Esophagus squamous epithelium (tissue), 5 donors: Measurements from ENCODE around the gene FGF1. TPM values are rescaled to one million over a fixed set of nuclear protein-coding genes. Genes with fewer than 3 reads are reported as not detected.

Experiments
- DNase-seq: peaks from one replicate; lab custom pipeline; 2025; lab: John Stamatoyannopoulos, UW
- H3K27ac ChIP-seq, 4 donors: fragments of 200-600 bp; sonication (generic); one replicate each; pipeline ENCODE4 v1.5.1; 2016 to 2019; ENCODE audit warnings: mild to moderate bottlenecking in 1 of 4
- H3K27me3 ChIP-seq, 4 donors: fragments of 200-600 bp; sonication (generic); 1 replicate in 3 of 4; 2 replicates in 1 of 4; pipeline versions ENCODE4 v1.5.1 to v1.6.0; 2017 to 2021; ENCODE audit warnings: antibody characterized with exemption in 1 of 4
- H3K36me3 ChIP-seq, 3 donors: fragments of 200-600 bp; sonication (generic); one replicate each; pipeline ENCODE4 v1.5.1; 2016 to 2019
- H3K4me1 ChIP-seq, 3 donors: fragments of 200-600 bp; sonication (generic); one replicate each; pipeline ENCODE4 v1.5.1; 2017 to 2019
- H3K4me3 ChIP-seq, 4 donors: fragments of 200-600 bp; sonication (generic); 1 replicate in 3 of 4; 2 replicates in 1 of 4; pipeline ENCODE4 v1.5.1; 2016 to 2019; ENCODE audit warnings: mild to moderate bottlenecking in 2 of 4, moderate library complexity in 1 of 4
- H3K9me3 ChIP-seq, 3 donors: fragments of 200-600 bp; sonication (generic); one replicate each; pipeline ENCODE4 v1.5.1; 2016 to 2019
- POLR2A ChIP-seq, 4 donors: fragments of 450-650 bp; IDR thresholded peaks; one replicate each; pipeline ENCODE4 v1.6.1; 2017; ENCODE audit warnings: antibody characterized with exemption in 4 of 4, mild to moderate bottlenecking in 4 of 4, moderate library complexity in 3 of 4
- WGBS, 2 donors: methylation state at CpG; one replicate each; pipeline ENCODE4 v1.1.5; 2018; 5-methylcytosine and 5-hydroxymethylcytosine counted together
- intact Hi-C: fragments of 100-400 bp; cut with DNase I; formaldehyde crosslinking; loops from one replicate; pipeline ENCODE4 v1.15.0; 2022
- total RNA-seq, 4 donors: library from RNA; depleted of rRNA; stranded (reverse); fragments of >200 nt; gene quantifications; one replicate each; pipeline ENCODE4 v1.1.0, GENCODE V29; 2016
- TF ChIP-seq, protein P1 (sequence below), 6 experiments: fragments of 450-650 bp in 4 of 6; fragments of 200-600 bp in 2 of 6; sonication (generic) in 2 of 6; IDR thresholded peaks; one replicate each; pipeline ENCODE4 v1.5.1; 2016 to 2019; ENCODE audit warnings: antibody characterized with exemption in 6 of 6, mild to moderate bottlenecking in 4 of 6, moderate library complexity in 4 of 6
- donor health status: DM: yes; HTN: yes; CAD: no.

The FGF1 gene
- total RNA-seq, 4 donors from 2014 or later: 0.38 to 2.4 (median 1.6) TPM; not detected in 1

- intact Hi-C loops: loop anchor here (5.0 kb wide), 1 partner anchor 165 kb away; no protein-coding TSS in a partner anchor
- peaks cover 0 to 16% (median 0%) of the 10 kb centered on the region in 4 donors for H3K27me3 ChIP-seq
- H3K4me3 ChIP-seq: no peak overlapping the region
- TF ChIP-seq POLR2A (IDR thresholded peaks at IDR 0.05): no peak
- TF ChIP-seq, protein P1, sequence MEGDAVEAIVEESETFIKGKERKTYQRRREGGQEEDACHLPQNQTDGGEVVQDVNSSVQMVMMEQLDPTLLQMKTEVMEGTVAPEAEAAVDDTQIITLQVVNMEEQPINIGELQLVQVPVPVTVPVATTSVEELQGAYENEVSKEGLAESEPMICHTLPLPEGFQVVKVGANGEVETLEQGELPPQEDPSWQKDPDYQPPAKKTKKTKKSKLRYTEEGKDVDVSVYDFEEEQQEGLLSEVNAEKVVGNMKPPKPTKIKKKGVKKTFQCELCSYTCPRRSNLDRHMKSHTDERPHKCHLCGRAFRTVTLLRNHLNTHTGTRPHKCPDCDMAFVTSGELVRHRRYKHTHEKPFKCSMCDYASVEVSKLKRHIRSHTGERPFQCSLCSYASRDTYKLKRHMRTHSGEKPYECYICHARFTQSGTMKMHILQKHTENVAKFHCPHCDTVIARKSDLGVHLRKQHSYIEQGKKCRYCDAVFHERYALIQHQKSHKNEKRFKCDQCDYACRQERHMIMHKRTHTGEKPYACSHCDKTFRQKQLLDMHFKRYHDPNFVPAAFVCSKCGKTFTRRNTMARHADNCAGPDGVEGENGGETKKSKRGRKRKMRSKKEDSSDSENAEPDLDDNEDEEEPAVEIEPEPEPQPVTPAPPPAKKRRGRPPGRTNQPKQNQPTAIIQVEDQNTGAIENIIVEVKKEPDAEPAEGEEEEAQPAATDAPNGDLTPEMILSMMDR (IDR thresholded peaks at IDR 0.05): peak in 5 of 6 experiments; percentile 47 to 76 (median 65)
- 62 to 71% methylated on average over 5 to 10 of the region's 11 CpGs for WGBS, 2 donors
- peaks cover 3 to 30% (median 4%) of the 10 kb centered on the region in 3 donors for H3K4me1 ChIP-seq
- H3K9me3 ChIP-seq: no peaks in the 10 kb centered on the region
- H3K27ac ChIP-seq: peak overlapping the region in 1 of 4 donors; percentile 11
- H3K36me3 ChIP-seq: no peaks in the 10 kb centered on the region
- DNase-seq: no peak
Measured at GRCh38 chr5:142717582-142718215, 31.8 kb upstream of the FGF1 start.

- H3K27ac ChIP-seq: peak overlapping the region in 1 of 4 donors; percentile 11
- intact Hi-C loops: loop anchor here (5.0 kb wide), 1 partner anchor 165 kb away; no protein-coding TSS in a partner anchor
- no peak overlapping the region for H3K4me3 ChIP-seq
- no peak for DNase-seq
- no peaks in the 10 kb centered on the region for H3K9me3 ChIP-seq
- H3K36me3 ChIP-seq: no peaks in the 10 kb centered on the region
- peaks cover 0 to 16% (median 0%) of the 10 kb centered on the region in 4 donors for H3K27me3 ChIP-seq
- peaks cover 4 to 34% (median 7%) of the 10 kb centered on the region in 3 donors for H3K4me1 ChIP-seq
- TF ChIP-seq, protein P1 (IDR thresholded peaks at IDR 0.05): peak in 5 of 6 experiments; percentile 12 to 56 (median 30)
- no peak for TF ChIP-seq POLR2A (IDR thresholded peaks at IDR 0.05)
- 10 to 43% methylated on average over 2 to 6 of the region's 6 CpGs for WGBS, 2 donors
Measured at GRCh38 chr5:142716963-142717362, 31.1 kb upstream of the FGF1 start.

GRCh38 chr5:142715291-142715690, 29.4 kb upstream of the FGF1 start:
- Histone ChIP-seq H3K27me3 (peaks cover 0 to 16% (median 0%) of the 10 kb centered on the region in 4 donors), H3K4me3 (no peak overlapping the region)

DNA sequence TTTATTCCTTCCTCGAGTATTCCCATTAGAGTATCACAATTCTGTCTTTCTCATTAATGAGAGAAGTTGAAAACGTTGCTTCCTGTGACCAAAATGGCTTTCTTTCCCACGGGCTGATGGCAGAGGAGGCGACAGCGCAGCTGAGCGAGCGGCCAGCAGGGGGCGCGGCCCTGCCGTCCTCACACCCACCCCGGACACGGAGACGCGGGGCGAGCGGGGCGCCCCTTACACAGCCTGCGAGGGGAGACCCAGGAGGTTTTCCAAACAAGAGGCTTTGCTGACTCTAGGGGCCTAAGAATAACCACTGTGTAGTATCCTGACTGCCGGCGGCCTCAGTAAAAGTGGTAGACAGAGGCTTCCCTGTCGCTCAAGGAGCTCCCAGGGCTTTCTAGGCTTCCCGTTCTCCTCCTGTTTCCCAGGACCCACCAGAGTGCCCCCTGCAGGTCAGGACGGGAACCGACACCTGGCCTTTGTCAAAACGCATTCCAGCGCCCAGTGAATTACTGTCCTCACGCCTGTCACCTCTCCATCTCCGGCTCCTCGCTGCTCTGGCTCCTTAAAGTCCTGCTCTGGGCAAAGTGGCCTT, 27.3 kb upstream of the FGF1 start:
- Histone ChIP-seq H3K4me3 (peak overlapping the region; percentile 41 to 74 (median 52)), H3K4me1 (peaks cover 4 to 24% (median 7%) of the 10 kb centered on the region in 3 donors), H3K27me3 (peaks cover 0 to 8% (median 0%) of the 10 kb centered on the region in 4 donors), H3K27ac (peak overlapping the region; percentile 79 to 89 (median 80)), H3K9me3 (no peaks in the 10 kb centered on the region), H3K36me3 (no peaks in the 10 kb centered on the region)
- intact Hi-C loops: no loop called here
- WGBS, 2 donors: 0 to 3% methylated on average over 10 to 12 of the region's 29 CpGs
- TF ChIP-seq, protein P1 (IDR thresholded peaks at IDR 0.05): peak; percentile 89 to 98 (median 96)
- no peak for TF ChIP-seq POLR2A (IDR thresholded peaks at IDR 0.05)
- DNase-seq: peak; percentile 47

More at GRCh38 chr5:142715291-142715690, 29.4 kb upstream of the FGF1 start:
- 65 to 85% methylated on average over 3 of the region's 3 CpGs for WGBS, 2 donors
- no peak overlapping the region for H3K27ac ChIP-seq
- no peak for DNase-seq
- intact Hi-C loops: loop anchor here (5.0 kb wide), 1 partner anchor 167 kb away; no protein-coding TSS in a partner anchor
- TF ChIP-seq POLR2A (IDR thresholded peaks at IDR 0.05): no peak
- TF ChIP-seq, protein P1 (IDR thresholded peaks at IDR 0.05): no peak
- peaks cover 4 to 24% (median 7%) of the 10 kb centered on the region in 3 donors for H3K4me1 ChIP-seq
- no peaks in the 10 kb centered on the region for H3K9me3 ChIP-seq
- no peaks in the 10 kb centered on the region for H3K36me3 ChIP-seq

DNA sequence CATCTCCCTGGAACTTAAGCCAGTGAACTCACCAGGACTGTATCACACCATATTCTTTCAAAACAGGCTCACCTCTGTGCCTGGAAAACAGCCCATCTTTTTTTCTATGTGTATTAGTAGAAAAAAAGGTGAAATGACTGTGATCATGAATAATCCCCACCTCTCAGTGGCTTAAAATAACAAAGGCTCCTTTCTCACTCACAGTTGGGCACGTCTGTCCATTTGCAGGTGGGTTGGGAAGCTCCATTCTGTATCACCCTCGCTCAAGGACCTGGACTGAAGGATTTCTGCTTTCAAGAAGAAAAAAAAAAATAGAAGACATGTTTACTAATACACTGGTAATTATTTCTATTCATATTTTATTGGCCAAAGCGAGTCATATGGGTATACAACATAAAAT, 17.3 kb upstream of the FGF1 start:
- intact Hi-C loops: no loop called here
- Histone ChIP-seq H3K9me3 (no peaks in the 10 kb centered on the region), H3K4me3 (no peak overlapping the region), H3K4me1 (peaks cover 0 to 9% (median 9%) of the 10 kb centered on the region in 3 donors), H3K27me3 (no peaks in the 10 kb centered on the region), H3K36me3 (no peaks in the 10 kb centered on the region), H3K27ac (no peak overlapping the region)
- no peak for TF ChIP-seq POLR2A (IDR thresholded peaks at IDR 0.05)
- TF ChIP-seq, protein P1 (IDR thresholded peaks at IDR 0.05): no peak
- DNase-seq: no peak
- 68 to 74% methylated on average over 3 of the region's 3 CpGs for WGBS, 2 donors
